HepG2 (cell line): Measurements from ENCODE around the gene CNTN5. TPM values are rescaled to one million over a fixed set of nuclear protein-coding genes. Genes with fewer than 3 reads are reported as not detected.

Experiments
- ATAC-seq: fragments of 200-7000 bp; cut with Tn5 transposase; 3 replicates; pipeline ENCODE4 v1.9.1; 2020; ENCODE audit warnings: mild to moderate bottlenecking, moderate library complexity
- BruUV-seq: library from RNA; stranded (reverse); fragments of 400-500 nt; replicated peaks from 2 replicates; lab custom pipeline; 2021; lab: Mats Ljungman, UMichigan
- CTCF ChIA-PET: fragments of 300-600 bp; formaldehyde crosslinking; extraction: SDS; loops from one replicate; lab custom pipeline; 2021; ENCODE audit warnings: low total read pairs, inconsistent platforms, low intra/inter-chr PET ratio; lab: Yijun Ruan, JAX
- POLR2A ChIA-PET: fragments of 350-600 bp; sonication (Branson Sonifier 250); formaldehyde crosslinking; loops from one replicate; lab custom pipeline; 2020; ENCODE audit warnings: antibody characterized with exemption, inconsistent platforms; lab: Yijun Ruan, JAX
- DNase-seq: peaks from one replicate; pipeline ENCODE4 v3.0.0-alpha.2; 2015; ENCODE audit warnings: low spot score
- FAIRE-seq: peaks from 3 replicates; lab custom pipeline; 2011; peaks lifted over from hg19 to GRCh38; lab: Jason Lieb, UNC
- H2AFZ ChIP-seq: one replicate; pipeline ENCODE4 v1.6.1; 2011; ENCODE audit warnings: low read length, inconsistent platforms
- H3K27ac ChIP-seq: fragments of 300-600 bp; 3 replicates; pipeline ENCODE4 v1.8.0; 2011; ENCODE audit warnings: mixed run types, mild to moderate bottlenecking, mixed read lengths, low read length, inconsistent platforms; ENCODE audit not compliant: insufficient read depth; ENCODE audit errors: extremely low read length
- H3K27me3 ChIP-seq, 2 experiments: fragments of 200-600 bp in 1 of 2; 2 replicates in 1 of 2; 3 replicates in 1 of 2; pipeline versions ENCODE4 v1.6.0 to v1.8.0; 2011; ENCODE audit warnings: low read length in 2 of 2, mild to moderate bottlenecking in 2 of 2, moderate library complexity in 2 of 2, inconsistent platforms in 1 of 2; ENCODE audit not compliant: insufficient read depth in 2 of 2, control insufficient read depth in 1 of 2
- H3K36me3 ChIP-seq, 2 experiments: fragments of 200-600 bp in 1 of 2; replicated peaks in 1 of 2; 2 replicates in 1 of 2; 3 replicates in 1 of 2; pipeline versions ENCODE4 v1.5.1 to v1.8.0; 2011; ENCODE audit warnings: low read length in 2 of 2, inconsistent platforms in 1 of 2; ENCODE audit not compliant: insufficient read depth in 2 of 2, control insufficient read depth in 1 of 2
- H3K4me1 ChIP-seq: 2 replicates; pipeline ENCODE4 v1.5.1; 2012; ENCODE audit warnings: low read length, inconsistent platforms; ENCODE audit not compliant: insufficient read depth
- H3K4me2 ChIP-seq: 2 replicates; pipeline ENCODE4 v1.6.0; 2011; ENCODE audit warnings: low read depth, low read length, inconsistent platforms
- H3K4me3 ChIP-seq, 3 experiments: fragments of 200-600 bp in 1 of 3; sonication (generic), shearing (Covaris generic) in 1 of 3; replicated peaks in 1 of 3; 2 replicates each; pipeline ENCODE4 v1.5.1; 2011 to 2016; ENCODE audit warnings: low read length in 3 of 3, inconsistent platforms in 2 of 3, low read depth in 2 of 3, mild to moderate bottlenecking in 2 of 3, control low read depth in 1 of 3, mixed read lengths in 1 of 3; ENCODE audit not compliant: insufficient read depth in 1 of 3
- H3K79me2 ChIP-seq: one replicate; pipeline ENCODE4 v1.6.1; 2011; ENCODE audit warnings: low read length, inconsistent platforms; ENCODE audit not compliant: insufficient read depth
- H3K9ac ChIP-seq: 2 replicates; pipeline ENCODE4 v1.6.0; 2011; ENCODE audit warnings: mild to moderate bottlenecking, low read depth, low read length, inconsistent platforms; ENCODE audit not compliant: insufficient read depth
- H3K9me3 ChIP-seq: 2 replicates; pipeline ENCODE4 v1.5.1; 2012; ENCODE audit warnings: mild to moderate bottlenecking, low read length
- H4K20me1 ChIP-seq: 2 replicates; pipeline ENCODE4 v1.6.0; 2011; ENCODE audit warnings: inconsistent platforms, mild to moderate bottlenecking, low read length, moderate library complexity; ENCODE audit not compliant: insufficient read depth
- ATAD3A ChIP-seq: sonication (generic); formaldehyde crosslinking; IDR thresholded peaks from 2 replicates; pipeline ENCODE4 v1.4.0; 2020; ENCODE audit warnings: missing genetic modification reagents
- MEF2D ChIP-seq: sonication (generic); formaldehyde crosslinking; IDR thresholded peaks from 2 replicates; pipeline ENCODE4 v1.5.1; 2020; ENCODE audit warnings: mild to moderate bottlenecking, missing genetic modification reagents
- NFE2 ChIP-seq: sonication (generic); formaldehyde crosslinking; IDR thresholded peaks from 2 replicates; pipeline ENCODE4 v1.4.0; 2020; ENCODE audit warnings: missing genetic modification reagents
- SCMH1 ChIP-seq: sonication (generic); formaldehyde crosslinking; IDR thresholded peaks from 2 replicates; pipeline ENCODE4 v1.9.0; 2021; ENCODE audit warnings: missing genetic modification reagents, mild to moderate bottlenecking, borderline replicate concordance
- THAP11 ChIP-seq: IDR thresholded peaks from 2 replicates; pipeline ENCODE4 v1.6.1; 2016; ENCODE audit warnings: missing biosample characterization, missing genetic modification reagents
- ZNF335 ChIP-seq: sonication (generic); formaldehyde crosslinking; IDR thresholded peaks from 2 replicates; pipeline ENCODE4 v1.4.0; 2020; ENCODE audit warnings: missing genetic modification reagents
- ZNF777 ChIP-seq: sonication (generic); formaldehyde crosslinking; IDR thresholded peaks from 2 replicates; pipeline ENCODE4 v1.4.0; 2020; ENCODE audit warnings: missing genetic modification reagents
- whole genome bisulfite sequencing: methylation state at CpG from one replicate; pipeline ENCODE4 v1.1.6; 2017; ENCODE audit warnings: low lambda C conversion rate; 5-methylcytosine and 5-hydroxymethylcytosine counted together
- in situ Hi-C: cut with HindIII; loops from 2 replicates; pipeline ENCODE4 v1.10.0; 2017; ENCODE audit warnings: low pct_unique_long_range_greater_than_20kb; ENCODE audit not compliant: extremely low pct_ligation_motif_present
- intact Hi-C: fragments of 100-400 bp; cut with micrococcal nuclease; formaldehyde crosslinking; loops from one replicate; pipeline ENCODE4 v1.10.0; 2022; ENCODE audit not compliant: unreplicated experiment
- polyA plus RNA-seq, 8 experiments: library from polyadenylated mRNA; depleted of rRNA in 3 of 8; stranded (reverse) in 7 of 8; unstranded in 1 of 8; fragments of >200 nt; fragmentation: Illumina TruSeq in 4 of 8; extraction: Trizol in 4 of 8; gene quantifications; 2 replicates each; pipeline versions ENCODE4 v1.2.1 to v1.2.3, GENCODE V29; 2011 to 2016; ENCODE audit warnings: low read depth in 4 of 8, missing spikeins in 1 of 8, mixed read lengths in 1 of 8; ENCODE audit not compliant: insufficient read depth in 1 of 8
- total RNA-seq, 5 experiments: library from RNA; depleted of rRNA; stranded (reverse); fragments of >200 nt; fragmentation: Illumina TruSeq; extraction: Trizol; gene quantifications; 2 replicates each; pipeline ENCODE4 v1.2.3, GENCODE V29; 2016; ENCODE audit warnings: low read depth in 1 of 5
- TF ChIP-seq, protein P1 (sequence below): sonication (generic); formaldehyde crosslinking; IDR thresholded peaks from 2 replicates; pipeline ENCODE4 v1.9.0; 2021; ENCODE audit warnings: missing genetic modification reagents, borderline replicate concordance
- TF ChIP-seq, protein P2 (sequence below), 2 experiments: fragments of 450-650 bp in 1 of 2; sonication (generic) in 1 of 2; formaldehyde crosslinking in 1 of 2; IDR thresholded peaks; 2 replicates each; pipeline versions ENCODE4 v1.6.1 to v1.8.0; 2016 to 2022; ENCODE audit warnings: antibody characterized with exemption in 1 of 2, mild to moderate bottlenecking in 1 of 2, missing genetic modification reagents in 1 of 2
- TF ChIP-seq, protein P3 (sequence below): IDR thresholded peaks from 2 replicates; pipeline ENCODE4 v1.6.1; 2016; ENCODE audit warnings: control low read depth

Gene CNTN5
- total and polyA plus RNA-seq, 2 of the 13 experiments (the other 11 are each of a cell fraction or from before 2014, with no cell fraction given), result not detected

DNA sequence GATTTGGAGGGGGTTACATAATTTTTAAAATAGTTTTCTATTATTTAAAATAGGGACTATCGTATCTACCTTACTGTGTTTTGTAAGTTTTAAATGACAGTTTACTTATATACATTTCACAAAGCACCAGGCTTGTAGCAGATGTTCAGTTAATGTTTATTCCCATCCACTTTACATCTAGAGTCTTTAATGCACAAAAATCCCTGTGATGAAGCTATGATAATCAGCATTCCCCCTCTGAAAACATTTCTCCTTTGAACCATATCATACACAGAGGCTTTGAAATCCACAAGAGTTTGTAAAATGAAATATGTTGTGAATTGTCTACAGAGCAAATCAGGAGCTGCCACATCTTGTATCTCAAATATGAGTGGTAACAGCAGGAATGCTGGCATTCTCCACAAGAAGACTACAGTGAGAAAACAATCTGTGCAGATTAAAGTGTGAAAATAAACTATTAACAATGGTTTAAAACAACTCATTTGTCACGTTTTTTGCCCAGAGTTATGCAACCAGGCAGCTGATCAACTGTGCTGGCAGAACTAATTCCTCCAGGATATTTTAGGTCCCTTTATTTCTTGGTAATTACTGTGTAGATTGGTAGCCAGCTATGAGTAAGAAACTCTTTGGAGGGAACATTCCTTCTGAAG lies 967.2 kb downstream of the CNTN5 start (continued):
- TF ChIP-seq, protein P1, sequence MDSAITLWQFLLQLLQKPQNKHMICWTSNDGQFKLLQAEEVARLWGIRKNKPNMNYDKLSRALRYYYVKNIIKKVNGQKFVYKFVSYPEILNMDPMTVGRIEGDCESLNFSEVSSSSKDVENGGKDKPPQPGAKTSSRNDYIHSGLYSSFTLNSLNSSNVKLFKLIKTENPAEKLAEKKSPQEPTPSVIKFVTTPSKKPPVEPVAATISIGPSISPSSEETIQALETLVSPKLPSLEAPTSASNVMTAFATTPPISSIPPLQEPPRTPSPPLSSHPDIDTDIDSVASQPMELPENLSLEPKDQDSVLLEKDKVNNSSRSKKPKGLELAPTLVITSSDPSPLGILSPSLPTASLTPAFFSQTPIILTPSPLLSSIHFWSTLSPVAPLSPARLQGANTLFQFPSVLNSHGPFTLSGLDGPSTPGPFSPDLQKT (CRISPR knock-in tag), result no peak
- no peak for TF ChIP-seq ATAD3A (CRISPR knock-in tag)
- TF ChIP-seq SCMH1 (CRISPR knock-in tag), result no peak
- TF ChIP-seq ZNF777, result no peak
- TF ChIP-seq, all 625 proteins: peak for 0

DNA sequence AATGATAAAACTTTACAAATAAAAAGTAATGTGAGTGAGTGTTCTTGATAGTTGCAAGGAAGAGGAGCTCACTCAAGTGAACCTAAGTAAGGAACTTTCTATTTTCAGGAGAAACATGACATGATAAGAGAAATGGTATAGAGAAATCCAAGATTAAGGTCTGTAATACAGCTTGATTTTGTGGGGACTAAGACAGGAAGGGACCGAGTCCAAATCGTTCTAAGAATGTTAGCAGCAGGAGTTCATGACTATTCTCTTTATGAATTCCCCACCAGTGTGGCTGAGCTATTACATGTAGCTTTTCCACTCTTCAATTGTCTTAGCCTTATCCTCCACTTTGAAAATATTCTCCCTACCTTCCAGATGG lies 967.7 kb downstream of the CNTN5 start:
- Histone ChIP-seq H3K9ac (no peak overlapping the region), H3K4me3 (no peak overlapping the region), H4K20me1 (no peaks in the 10 kb centered on the region), H3K4me1 (no peaks in the 10 kb centered on the region), H3K36me3 (no peaks in the 10 kb centered on the region), H3K79me2 (no peaks in the 10 kb centered on the region), H3K27me3 (no peaks in the 10 kb centered on the region), H3K9me3 (peaks cover 10% of the 10 kb centered on the region), H3K4me2 (no peak overlapping the region), H2AFZ (no peak overlapping the region), H3K27ac (no peak overlapping the region)
- intact Hi-C loops, result no loop called here
- 0% methylated on average over 2 of the region's 2 CpGs for WGBS
- FAIRE-seq, result no peak
- ATAC-seq, result no peak
- no TSS peak for BruUV-seq
- no peak for DNase-seq
- POLR2A ChIA-PET, result no interaction called here
- in situ Hi-C loops, result no loop called here
- CTCF ChIA-PET, result no interaction called here
- no peak for TF ChIP-seq MEF2D (CRISPR knock-in tag)
- TF ChIP-seq ZNF335 (CRISPR knock-in tag), result no peak
- TF ChIP-seq, protein P2, sequence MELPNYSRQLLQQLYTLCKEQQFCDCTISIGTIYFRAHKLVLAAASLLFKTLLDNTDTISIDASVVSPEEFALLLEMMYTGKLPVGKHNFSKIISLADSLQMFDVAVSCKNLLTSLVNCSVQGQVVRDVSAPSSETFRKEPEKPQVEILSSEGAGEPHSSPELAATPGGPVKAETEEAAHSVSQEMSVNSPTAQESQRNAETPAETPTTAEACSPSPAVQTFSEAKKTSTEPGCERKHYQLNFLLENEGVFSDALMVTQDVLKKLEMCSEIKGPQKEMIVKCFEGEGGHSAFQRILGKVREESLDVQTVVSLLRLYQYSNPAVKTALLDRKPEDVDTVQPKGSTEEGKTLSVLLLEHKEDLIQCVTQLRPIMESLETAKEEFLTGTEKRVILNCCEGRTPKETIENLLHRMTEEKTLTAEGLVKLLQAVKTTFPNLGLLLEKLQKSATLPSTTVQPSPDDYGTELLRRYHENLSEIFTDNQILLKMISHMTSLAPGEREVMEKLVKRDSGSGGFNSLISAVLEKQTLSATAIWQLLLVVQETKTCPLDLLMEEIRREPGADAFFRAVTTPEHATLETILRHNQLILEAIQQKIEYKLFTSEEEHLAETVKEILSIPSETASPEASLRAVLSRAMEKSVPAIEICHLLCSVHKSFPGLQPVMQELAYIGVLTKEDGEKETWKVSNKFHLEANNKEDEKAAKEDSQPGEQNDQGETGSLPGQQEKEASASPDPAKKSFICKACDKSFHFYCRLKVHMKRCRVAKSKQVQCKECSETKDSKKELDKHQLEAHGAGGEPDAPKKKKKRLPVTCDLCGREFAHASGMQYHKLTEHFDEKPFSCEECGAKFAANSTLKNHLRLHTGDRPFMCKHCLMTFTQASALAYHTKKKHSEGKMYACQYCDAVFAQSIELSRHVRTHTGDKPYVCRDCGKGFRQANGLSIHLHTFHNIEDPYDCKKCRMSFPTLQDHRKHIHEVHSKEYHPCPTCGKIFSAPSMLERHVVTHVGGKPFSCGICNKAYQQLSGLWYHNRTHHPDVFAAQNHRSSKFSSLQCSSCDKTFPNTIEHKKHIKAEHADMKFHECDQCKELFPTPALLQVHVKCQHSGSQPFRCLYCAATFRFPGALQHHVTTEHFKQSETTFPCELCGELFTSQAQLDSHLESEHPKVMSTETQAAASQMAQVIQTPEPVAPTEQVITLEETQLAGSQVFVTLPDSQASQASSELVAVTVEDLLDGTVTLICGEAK (IDR thresholded peaks at IDR 0.05), result no peak
- TF ChIP-seq, protein P2 (CRISPR knock-in tag; IDR thresholded peaks at IDR 0.05), result no peak
- no peak for TF ChIP-seq NFE2 (CRISPR knock-in tag)
- no peak for TF ChIP-seq THAP11 (CRISPR knock-in tag)
- TF ChIP-seq, protein P1 (CRISPR knock-in tag), result no peak
- TF ChIP-seq, protein P3, sequence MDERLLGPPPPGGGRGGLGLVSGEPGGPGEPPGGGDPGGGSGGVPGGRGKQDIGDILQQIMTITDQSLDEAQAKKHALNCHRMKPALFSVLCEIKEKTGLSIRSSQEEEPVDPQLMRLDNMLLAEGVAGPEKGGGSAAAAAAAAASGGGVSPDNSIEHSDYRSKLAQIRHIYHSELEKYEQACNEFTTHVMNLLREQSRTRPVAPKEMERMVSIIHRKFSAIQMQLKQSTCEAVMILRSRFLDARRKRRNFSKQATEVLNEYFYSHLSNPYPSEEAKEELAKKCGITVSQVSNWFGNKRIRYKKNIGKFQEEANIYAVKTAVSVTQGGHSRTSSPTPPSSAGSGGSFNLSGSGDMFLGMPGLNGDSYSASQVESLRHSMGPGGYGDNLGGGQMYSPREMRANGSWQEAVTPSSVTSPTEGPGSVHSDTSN (CRISPR knock-in tag), result no peak
